Cardiac fibroblast (primary cell): ENCODE results near the gene DTHD1.

Source experiments
- DNase-seq, 2 donors: peaks; one replicate each; pipeline versions ENCODE4 v3.0.0 to v3.0.0-alpha.2; 2010; ENCODE audit warnings: low read depth in 2 of 2
- H3K4me3 ChIP-seq, 2 donors: replicated peaks in 1 of 2; 1 replicate in 1 of 2; 2 replicates in 1 of 2; pipeline ENCODE4 v1.5.1; 2011; ENCODE audit warnings: low read depth in 2 of 2, low read length in 2 of 2, mild to moderate bottlenecking in 2 of 2, moderate library complexity in 1 of 2
- CTCF ChIP-seq: IDR thresholded peaks from one replicate; pipeline ENCODE4 v1.5.1; 2011; ENCODE audit warnings: low read depth, mild to moderate bottlenecking, low read length, inconsistent platforms

DTHD1 gene

GRCh38 chr4:36255577-36255976 lies 25.8 kb upstream of the DTHD1 start:
- TF ChIP-seq CTCF: no peak
- no peak overlapping the region for H3K4me3 ChIP-seq
- no peak for DNase-seq

GRCh38 chr4:36256398-36256891 lies 25.0 kb upstream of the DTHD1 start:
- H3K4me3 ChIP-seq: no peak overlapping the region
- no peak for TF ChIP-seq CTCF
- DNase-seq: no peak

- no peak for TF ChIP-seq CTCF
- no peak overlapping the region for H3K4me3 ChIP-seq
- DNase-seq: no peak
Observed at GRCh38 chr4:36260731-36261130, 20.7 kb upstream of the DTHD1 start.

- no peak overlapping the region for H3K4me3 ChIP-seq
- no peak for DNase-seq
- TF ChIP-seq CTCF: no peak
Observed at GRCh38 chr4:36264207-36264826, 17.1 kb upstream of the DTHD1 start.

- no peak for DNase-seq
- no peak for TF ChIP-seq CTCF
- H3K4me3 ChIP-seq: no peak overlapping the region
Observed at GRCh38 chr4:36267486-36268268, 13.7 kb upstream of the DTHD1 start.

- TF ChIP-seq CTCF: no peak
- no peak overlapping the region for H3K4me3 ChIP-seq
- DNase-seq: peak in 1 of 2 donors; percentile 11
Observed at GRCh38 chr4:36269101-36269500, 12.3 kb upstream of the DTHD1 start.
